Measurements from ENCODE around the gene PELI1. TPM values are rescaled to one million over a fixed set of nuclear protein-coding genes. Genes with fewer than 3 reads are reported as not detected.

PELI1 gene, protein sequence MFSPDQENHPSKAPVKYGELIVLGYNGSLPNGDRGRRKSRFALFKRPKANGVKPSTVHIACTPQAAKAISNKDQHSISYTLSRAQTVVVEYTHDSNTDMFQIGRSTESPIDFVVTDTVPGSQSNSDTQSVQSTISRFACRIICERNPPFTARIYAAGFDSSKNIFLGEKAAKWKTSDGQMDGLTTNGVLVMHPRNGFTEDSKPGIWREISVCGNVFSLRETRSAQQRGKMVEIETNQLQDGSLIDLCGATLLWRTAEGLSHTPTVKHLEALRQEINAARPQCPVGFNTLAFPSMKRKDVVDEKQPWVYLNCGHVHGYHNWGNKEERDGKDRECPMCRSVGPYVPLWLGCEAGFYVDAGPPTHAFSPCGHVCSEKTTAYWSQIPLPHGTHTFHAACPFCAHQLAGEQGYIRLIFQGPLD
- total RNA-seq, result 209 TPM

DNA sequence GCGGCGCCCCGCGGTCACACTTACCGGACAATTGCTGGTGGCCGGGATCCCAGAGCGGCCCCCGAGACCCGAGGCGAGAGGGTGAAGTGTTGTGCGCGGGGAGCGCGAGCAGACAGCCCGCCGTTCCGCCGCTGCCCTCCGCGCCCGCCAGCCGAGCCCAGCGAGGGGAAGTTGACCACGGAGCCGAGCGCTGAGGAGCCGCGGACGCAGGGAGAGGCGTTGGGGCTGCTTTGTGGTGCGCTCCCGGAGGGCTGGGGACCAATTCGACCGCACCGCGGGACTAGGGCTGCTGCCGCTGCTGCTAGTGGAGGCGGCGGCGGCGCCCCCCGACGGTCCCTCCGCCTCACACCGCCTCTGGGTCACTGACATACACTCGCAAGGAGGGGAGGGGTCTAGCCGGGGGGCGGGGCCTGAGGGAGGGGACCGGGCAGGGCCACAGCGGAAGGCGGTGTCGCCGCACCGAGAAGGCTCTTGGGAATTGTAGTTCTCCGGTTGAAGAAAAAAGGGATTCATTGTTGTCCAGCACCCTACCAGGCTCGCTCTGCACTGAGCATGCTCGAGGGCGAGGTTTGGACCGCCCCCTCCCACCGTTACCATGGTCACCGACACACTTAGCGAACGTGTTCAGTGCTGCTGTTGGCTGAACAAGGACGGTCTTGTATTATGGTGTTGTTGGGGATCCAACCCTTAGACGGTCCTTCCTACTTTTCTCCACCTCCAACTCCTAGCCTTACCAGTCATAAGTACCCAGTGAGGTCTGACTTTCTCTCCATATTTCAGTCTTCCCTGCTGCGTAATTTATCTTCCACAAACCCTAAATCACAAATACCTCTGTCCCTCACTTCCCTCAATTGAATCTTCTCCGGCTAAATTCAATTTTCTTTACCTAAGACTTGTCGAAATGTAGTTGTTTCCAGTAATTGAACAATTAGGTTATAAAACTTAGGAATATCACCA lies at the start of gene PELI1:
Gene PELI1 (minus strand): TSS at position 364 of the 957 bp plus-strand sequence. CDS start 36,110 bp downstream, outside the sequence.
- peak within 1 kb of the TSS; percentile 87 for H3K4me3 ChIP-seq (ENCODE audit: low read length)
- H3K4me1 ChIP-seq (ENCODE audit: insufficient read depth, low read length), result peaks cover 20% of the 10 kb centered on the region
- H3K27me3 ChIP-seq (ENCODE audit: insufficient read depth, low read length), result no peaks in the 10 kb centered on the region
- H3K9me3 ChIP-seq (ENCODE audit: low read depth, low read length), result no peaks in the 10 kb centered on the region

DNA sequence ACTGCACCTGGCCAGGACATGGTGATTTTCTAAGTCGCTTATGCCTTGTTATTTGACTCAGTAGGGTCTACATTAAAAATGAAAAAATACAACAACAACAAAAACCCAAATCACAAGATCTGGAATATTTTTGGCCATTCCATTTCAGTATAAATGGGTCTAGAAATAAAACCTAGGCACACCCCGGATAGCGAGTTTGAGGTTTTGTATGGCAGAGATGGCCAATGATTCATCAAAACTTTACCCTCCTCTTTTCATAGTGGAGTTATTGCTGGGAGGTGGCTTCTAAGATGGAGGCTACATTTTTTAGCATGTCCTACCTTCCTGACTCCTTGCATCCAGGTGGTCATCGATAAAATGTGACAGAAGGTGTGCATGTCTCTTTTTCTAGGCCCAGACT lies 49.3 kb upstream of the PELI1 start:
- Histone ChIP-seq H3K4me1 (ENCODE audit: insufficient read depth, low read length) (peaks cover 49% of the 10 kb centered on the region), H3K4me3 (ENCODE audit: low read length) (no peak overlapping the region), H3K9me3 (ENCODE audit: low read depth, low read length) (no peaks in the 10 kb centered on the region), H3K27me3 (ENCODE audit: insufficient read depth, low read length) (no peaks in the 10 kb centered on the region)

DNA sequence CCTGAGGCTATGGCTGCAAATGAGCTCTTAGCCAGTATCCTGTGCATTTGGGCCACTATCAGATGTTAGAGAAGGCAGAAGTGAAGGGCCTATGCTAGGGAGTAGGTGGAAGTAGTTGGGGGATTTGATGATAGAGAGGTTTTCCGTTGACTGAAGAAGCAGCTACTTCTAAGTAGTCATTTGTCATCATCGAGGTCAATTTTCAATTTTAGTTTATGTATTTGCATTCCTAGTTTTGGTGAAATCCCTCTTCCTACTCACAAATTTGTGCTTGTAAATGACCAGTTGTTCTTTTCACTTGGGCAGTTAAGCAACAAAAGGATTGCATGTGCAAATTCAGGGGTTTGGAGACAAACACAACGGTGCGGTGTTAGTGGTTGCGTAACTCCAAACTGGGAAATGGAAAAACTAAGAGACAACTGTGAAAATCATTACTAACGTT lies 48.5 kb upstream of the PELI1 start:
- H3K9me3 ChIP-seq (ENCODE audit: low read depth, low read length), result no peaks in the 10 kb centered on the region
- H3K27me3 ChIP-seq (ENCODE audit: insufficient read depth, low read length), result no peaks in the 10 kb centered on the region
- H3K4me3 ChIP-seq (ENCODE audit: low read length), result no peak overlapping the region
- peaks cover 51% of the 10 kb centered on the region for H3K4me1 ChIP-seq (ENCODE audit: insufficient read depth, low read length)

DNA sequence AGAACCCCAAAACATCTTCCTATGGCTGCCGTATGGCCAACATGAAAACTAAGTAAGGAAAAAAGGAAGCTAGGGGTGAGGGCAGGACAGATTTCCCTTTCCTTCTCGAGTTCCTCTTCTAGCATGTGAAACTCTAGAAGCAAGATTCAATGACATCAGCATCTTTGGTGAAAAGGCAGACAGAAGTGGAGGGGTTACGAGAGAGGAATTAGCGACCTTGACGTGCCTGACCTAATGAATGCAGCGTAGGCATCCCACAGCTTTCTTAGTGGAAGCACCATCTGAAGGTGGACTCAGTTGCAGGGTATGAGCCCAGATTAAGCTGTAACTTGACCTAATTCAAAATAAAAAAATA lies 47.9 kb upstream of the PELI1 start:
- Histone ChIP-seq H3K4me1 (ENCODE audit: insufficient read depth, low read length) (peaks cover 56% of the 10 kb centered on the region), H3K4me3 (ENCODE audit: low read length) (no peak overlapping the region), H3K27me3 (ENCODE audit: insufficient read depth, low read length) (no peaks in the 10 kb centered on the region), H3K9me3 (ENCODE audit: low read depth, low read length) (no peaks in the 10 kb centered on the region)

DNA sequence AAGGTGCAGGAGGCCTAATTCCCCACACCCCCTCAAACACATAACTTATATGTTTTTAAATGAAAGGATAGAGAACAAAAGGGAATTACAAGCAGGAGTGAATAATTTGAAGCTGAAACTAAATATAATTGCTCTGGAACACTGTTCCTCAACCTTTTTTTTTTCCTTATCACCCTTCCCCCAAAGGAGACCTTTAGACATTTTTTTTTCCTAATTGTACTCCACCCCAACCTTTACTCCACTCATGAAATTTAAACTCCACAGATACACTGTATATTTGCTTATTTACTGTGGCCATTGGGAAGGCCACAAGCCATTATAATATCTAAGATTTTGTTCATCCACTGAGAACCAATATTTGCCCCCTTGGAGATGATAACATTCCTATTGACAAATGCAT lies 45.4 kb upstream of the PELI1 start:
- H3K9me3 ChIP-seq (ENCODE audit: low read depth, low read length), result no peaks in the 10 kb centered on the region
- no peak overlapping the region for H3K4me3 ChIP-seq (ENCODE audit: low read length)
- peaks cover 66% of the 10 kb centered on the region for H3K4me1 ChIP-seq (ENCODE audit: insufficient read depth, low read length)
- peaks cover 3% of the 10 kb centered on the region for H3K27me3 ChIP-seq (ENCODE audit: insufficient read depth, low read length)

DNA sequence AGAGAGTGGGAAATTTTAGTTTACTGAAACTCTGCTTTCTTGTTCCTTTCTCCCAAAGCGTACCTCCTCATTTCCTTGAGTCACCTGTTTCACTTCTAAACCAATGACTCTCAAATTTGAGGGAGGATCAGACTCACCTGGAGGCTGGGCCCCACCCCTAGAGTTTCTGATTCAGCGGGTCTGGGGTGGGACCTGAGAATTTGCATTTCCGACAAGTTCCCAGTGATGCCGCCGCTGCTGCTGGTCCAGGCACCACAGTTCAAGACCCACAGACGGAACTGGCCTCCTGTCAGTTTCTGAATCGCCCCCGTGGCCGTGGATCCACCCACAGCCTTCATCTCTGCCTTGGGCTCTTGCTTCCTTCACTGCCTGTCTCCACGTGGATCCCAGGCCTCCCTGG lies 44.9 kb upstream of the PELI1 start:
- Histone ChIP-seq H3K4me3 (ENCODE audit: low read length) (no peak overlapping the region), H3K4me1 (ENCODE audit: insufficient read depth, low read length) (peaks cover 66% of the 10 kb centered on the region), H3K27me3 (ENCODE audit: insufficient read depth, low read length) (peaks cover 3% of the 10 kb centered on the region), H3K9me3 (ENCODE audit: low read depth, low read length) (no peaks in the 10 kb centered on the region)

DNA sequence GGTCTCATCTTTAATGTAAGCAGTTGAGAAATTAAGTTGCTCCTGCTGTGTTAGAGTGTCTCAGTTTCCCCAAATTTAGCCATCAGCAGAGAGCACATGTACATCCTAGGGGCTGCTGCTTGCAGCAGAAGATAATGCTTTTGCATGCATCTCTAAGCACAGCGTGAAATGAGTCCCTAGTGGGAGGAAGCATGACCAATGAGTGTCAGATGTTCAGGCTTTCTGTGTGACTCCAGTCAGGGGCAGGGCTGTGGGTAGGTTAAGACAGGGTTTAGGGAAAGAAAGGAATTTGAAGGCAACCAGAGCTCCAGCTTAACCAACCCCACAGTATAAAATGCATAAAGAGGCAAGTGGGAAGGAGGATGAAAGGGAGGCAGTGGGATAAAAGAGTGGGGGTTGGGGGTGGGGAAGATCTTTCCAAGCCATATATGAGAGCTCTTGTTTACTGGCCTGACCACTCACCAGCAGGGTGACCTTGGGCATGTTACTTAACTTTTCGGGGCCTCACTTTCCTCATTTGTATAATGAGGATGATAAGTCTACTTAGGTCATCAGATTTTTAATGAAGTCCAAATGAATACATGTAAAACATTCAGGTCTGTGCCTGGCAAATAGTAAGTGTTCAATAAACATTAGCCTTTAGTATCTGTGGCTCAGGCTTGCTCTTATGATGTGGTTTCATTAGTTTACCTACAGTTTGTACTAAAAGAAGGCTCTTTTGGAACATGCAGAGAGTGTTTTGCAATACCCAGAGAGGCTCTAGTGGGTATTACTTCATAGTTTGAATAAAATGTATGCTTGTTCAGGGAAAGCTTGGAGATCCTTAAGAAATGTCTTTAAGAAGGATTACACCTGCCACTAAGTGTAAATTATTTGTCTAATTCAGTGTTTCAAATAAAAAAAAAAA lies 42.7 kb upstream of the PELI1 start:
- no peaks in the 10 kb centered on the region for H3K9me3 ChIP-seq (ENCODE audit: low read depth, low read length)
- H3K4me3 ChIP-seq (ENCODE audit: low read length), result no peak overlapping the region
- peaks cover 44% of the 10 kb centered on the region for H3K4me1 ChIP-seq (ENCODE audit: insufficient read depth, low read length)
- H3K27me3 ChIP-seq (ENCODE audit: insufficient read depth, low read length), result peaks cover 3% of the 10 kb centered on the region

DNA sequence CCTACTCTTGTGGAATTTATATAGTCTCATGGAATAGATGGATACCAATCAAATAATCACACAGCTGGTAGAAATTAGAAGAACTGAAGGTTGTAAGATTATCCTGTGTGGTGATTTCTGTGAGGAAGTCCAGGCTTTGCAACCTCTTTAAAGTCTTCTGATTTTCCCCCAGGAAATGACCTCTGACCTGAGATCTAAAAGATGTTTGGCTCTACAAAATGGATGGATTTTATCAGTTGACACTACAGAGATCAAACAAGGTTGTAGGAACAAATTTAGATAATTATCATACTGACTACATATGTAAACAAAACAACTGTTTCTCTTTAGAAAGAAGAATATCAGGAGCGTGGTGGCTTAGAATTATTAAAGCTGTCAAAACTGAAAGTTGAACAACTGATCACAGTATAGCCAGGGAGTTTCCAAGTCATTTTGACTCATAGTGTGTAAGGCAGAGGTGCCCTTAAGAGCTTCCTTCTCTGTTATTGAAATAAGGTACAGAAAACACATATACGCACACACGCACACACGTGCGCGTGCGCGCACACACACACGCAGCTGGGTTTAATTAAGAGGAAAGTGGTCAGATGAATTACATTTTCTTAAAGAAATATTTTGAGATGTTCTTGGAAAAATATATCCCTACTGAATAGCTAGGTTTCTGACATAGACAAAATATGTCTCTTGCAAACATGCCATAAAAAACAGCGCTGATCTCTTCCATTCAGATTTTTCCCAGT lies 35.5 kb upstream of the PELI1 start:
- no peaks in the 10 kb centered on the region for H3K4me1 ChIP-seq (ENCODE audit: insufficient read depth, low read length)
- no peaks in the 10 kb centered on the region for H3K27me3 ChIP-seq (ENCODE audit: insufficient read depth, low read length)
- H3K4me3 ChIP-seq (ENCODE audit: low read length), result no peak overlapping the region

DNA sequence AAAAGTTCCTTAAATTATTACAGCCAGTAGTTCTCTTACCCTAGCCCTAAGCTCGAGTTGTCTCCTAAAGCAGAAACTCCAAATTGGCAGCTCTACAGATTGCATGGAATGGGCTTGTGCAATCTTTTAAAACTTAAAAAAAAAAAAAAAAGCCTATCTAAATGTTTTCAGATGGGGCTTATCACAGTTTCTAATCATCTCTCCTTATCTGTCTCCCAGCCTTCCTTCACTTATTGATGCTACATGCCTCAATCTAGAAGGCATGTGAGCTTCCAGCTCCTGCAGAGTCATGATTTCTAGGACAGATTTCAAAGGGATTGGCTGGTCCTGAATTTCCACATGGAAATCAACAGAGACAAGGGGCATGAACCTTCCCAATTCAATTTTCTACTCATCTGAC lies 33.1 kb upstream of the PELI1 start:
- no peak overlapping the region for H3K4me3 ChIP-seq (ENCODE audit: low read length)
- H3K27me3 ChIP-seq (ENCODE audit: insufficient read depth, low read length), result no peaks in the 10 kb centered on the region
- no peaks in the 10 kb centered on the region for H3K4me1 ChIP-seq (ENCODE audit: insufficient read depth, low read length)
- H3K9me3 ChIP-seq (ENCODE audit: low read depth, low read length), result no peaks in the 10 kb centered on the region

More for the DNA sequence above, 35.5 kb upstream of the PELI1 start:
- no peaks in the 10 kb centered on the region for H3K9me3 ChIP-seq (ENCODE audit: low read depth, low read length)

DNA sequence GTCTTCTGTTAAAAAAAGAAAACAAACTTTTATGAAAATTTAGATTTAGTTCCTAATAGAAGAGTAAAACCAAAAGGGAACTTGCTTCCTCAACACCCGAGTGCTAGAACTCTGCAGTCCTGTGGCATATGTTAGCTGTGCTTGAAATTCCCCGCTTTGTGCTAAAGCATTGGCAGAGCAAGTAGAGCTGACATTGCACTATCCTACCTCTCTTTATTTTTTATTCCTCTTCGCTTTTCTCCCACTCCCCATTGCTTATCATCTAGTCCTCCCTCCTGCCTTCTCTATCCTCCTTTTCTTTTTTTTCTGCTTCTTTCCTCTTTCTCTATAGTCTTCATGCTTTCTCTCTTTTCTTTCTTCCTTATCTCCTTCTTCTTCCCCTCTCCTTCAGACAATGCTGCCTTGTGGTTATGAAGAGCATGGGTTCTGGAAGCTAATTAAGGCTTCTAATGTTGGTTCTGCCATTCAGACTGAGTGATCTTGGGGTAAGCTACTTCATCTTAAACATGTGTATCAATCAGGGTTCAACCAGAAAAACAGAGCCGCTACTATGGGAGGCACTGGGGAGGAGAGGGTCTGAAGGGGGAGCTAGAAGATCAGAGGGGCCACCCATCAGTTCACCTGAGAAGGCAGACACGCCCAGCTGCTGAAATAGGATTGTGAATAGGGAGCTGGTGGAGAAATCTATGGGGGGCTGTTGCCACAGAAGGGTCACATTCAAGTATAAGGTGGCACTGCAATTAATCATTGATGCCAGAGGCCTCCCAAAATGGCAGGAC lies 31.4 kb upstream of the PELI1 start:
- no peaks in the 10 kb centered on the region for H3K27me3 ChIP-seq (ENCODE audit: insufficient read depth, low read length)
- no peaks in the 10 kb centered on the region for H3K9me3 ChIP-seq (ENCODE audit: low read depth, low read length)
- no peak overlapping the region for H3K4me3 ChIP-seq (ENCODE audit: low read length)
- no peaks in the 10 kb centered on the region for H3K4me1 ChIP-seq (ENCODE audit: insufficient read depth, low read length)

DNA sequence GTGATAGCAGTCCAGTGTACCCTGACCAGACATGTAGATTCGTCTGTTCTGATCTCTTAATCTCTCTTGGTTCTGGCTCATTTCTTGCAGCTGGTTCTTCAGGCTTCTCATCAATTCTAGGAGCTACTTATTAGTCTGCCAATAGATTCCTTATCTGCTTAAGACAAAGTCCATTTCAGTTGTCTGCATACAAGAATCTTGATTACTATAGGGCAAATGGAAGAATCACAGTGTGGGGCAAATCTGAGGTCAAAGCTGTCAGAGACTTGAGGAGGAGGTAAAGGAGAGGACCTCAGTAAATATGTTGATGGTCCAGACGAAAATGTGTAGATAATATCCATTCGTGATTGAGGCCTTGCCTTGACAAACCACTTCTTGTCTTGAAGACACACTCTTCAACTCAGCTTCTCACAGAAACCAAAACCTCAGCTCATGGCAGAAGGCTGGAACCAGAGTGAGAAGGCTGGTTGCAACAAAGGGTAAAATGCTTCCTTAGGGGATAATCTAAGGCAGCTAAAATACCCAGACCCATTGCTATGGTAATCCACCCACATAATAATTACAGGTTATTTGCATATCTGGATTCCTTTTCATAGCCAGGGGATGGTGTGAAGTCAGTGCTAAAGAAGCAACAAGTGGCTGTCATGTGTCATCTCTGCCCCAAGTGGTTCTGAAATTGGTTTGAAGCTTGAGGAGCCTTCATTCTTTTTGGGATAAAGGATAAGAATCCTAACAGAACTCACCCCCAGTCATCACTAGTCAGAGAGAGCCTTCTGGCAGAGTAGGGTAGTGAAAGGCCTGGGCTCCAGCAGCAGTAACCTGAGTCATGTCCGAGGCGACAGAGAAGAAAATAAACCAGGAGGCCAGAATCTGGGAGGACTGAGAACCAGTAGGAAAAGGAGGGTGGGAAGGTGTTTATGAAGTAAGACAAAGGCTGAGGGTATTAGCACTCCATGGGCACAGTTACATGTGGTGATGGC lies 29.2 kb upstream of the PELI1 start:
- Histone ChIP-seq H3K27me3 (ENCODE audit: insufficient read depth, low read length) (no peaks in the 10 kb centered on the region), H3K9me3 (ENCODE audit: low read depth, low read length) (no peaks in the 10 kb centered on the region), H3K4me3 (ENCODE audit: low read length) (no peak overlapping the region), H3K4me1 (ENCODE audit: insufficient read depth, low read length) (no peaks in the 10 kb centered on the region)

DNA sequence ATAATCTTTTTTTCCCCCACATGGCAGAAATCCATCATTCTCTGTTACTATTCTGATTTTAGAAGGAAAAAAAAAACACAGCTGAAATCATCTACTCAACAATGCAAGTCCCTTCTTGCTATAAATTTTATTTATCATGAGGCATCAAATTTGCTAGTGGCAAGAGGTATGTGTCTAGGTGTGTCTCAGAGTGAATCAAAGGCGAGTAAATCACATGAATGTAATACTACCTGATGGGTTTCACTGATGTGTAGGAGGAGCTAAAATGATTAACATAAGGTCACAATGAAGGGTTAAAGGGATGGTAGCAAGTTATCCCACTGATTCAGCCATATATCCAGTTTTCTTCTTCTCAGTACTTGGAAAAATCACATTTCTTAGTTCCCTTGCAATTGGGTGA lies 24.5 kb upstream of the PELI1 start:
- H3K27me3 ChIP-seq (ENCODE audit: insufficient read depth, low read length), result no peaks in the 10 kb centered on the region
- no peaks in the 10 kb centered on the region for H3K9me3 ChIP-seq (ENCODE audit: low read depth, low read length)

More for the DNA sequence above, 24.5 kb upstream of the PELI1 start:
- H3K4me1 ChIP-seq (ENCODE audit: insufficient read depth, low read length), result no peaks in the 10 kb centered on the region
- H3K4me3 ChIP-seq (ENCODE audit: low read length), result no peak overlapping the region

All from mononuclear cell (primary cell).